WI38 (cell line): ENCODE results near the gene ABHD17B.

Experiments
- H3K4me3 ChIP-seq: 2 replicates; pipeline ENCODE4 v1.5.1; 2011; ENCODE audit warnings: low read depth, mild to moderate bottlenecking, control low read depth, low read length
- CTCF ChIP-seq: IDR thresholded peaks from 2 replicates; pipeline ENCODE4 v1.5.1; 2012; ENCODE audit warnings: low read depth, mild to moderate bottlenecking, control low read depth, low read length

ABHD17B gene

DNA sequence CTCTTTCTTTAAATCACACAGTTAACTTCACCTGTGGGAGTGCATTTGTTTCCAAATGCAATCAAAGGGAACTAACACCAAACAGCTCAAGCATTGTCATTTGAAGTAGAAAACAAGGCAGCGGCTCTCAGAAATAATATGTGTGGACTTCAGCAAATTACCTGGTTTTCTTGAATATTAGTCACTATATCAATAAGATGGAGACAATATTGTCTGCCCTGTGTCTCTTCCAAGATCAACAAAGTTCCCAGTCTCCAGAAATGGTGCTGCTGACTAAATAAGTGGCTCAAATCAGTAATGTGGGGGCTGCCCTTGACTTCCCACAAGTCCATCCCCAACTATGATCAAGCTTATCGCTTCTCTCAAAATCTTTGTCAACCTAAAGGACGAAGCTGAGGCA lies 89.6 kb downstream of the ABHD17B start:
- no peak for TF ChIP-seq CTCF
- H3K4me3 ChIP-seq: no peak overlapping the region

GRCh38 chr9:71820403-71820921 lies 90.5 kb downstream of the ABHD17B start:
- H3K4me3 ChIP-seq: no peak overlapping the region
- TF ChIP-seq CTCF: no peak

GRCh38 chr9:71819115-71819739 lies 91.8 kb downstream of the ABHD17B start:
- peak; percentile 39; the same call in 1 of the 2 replicates for TF ChIP-seq CTCF
- H3K4me3 ChIP-seq: no peak overlapping the region

- H3K4me3 ChIP-seq: no peak overlapping the region
- no peak for TF ChIP-seq CTCF
Measured at GRCh38 chr9:71816916-71817451, 94.0 kb downstream of the ABHD17B start.
